H9 (cell line): ENCODE data around the gene ZNF747. TPM values are rescaled to one million over a fixed set of nuclear protein-coding genes. Genes with fewer than 3 reads are reported as not detected.

Experiments used
- DNase-seq: peaks from one replicate; pipeline ENCODE4 v3.0.0-alpha.2; 2017
- H2AFZ ChIP-seq: one replicate; pipeline ENCODE4 v1.6.1; 2013; ENCODE audit warnings: mild to moderate bottlenecking, low read length, control low read depth, moderate library complexity
- H2AK5ac ChIP-seq: 2 replicates; pipeline ENCODE4 v1.6.1; 2013; ENCODE audit warnings: low read length, control low read depth, mixed read lengths; ENCODE audit not compliant: insufficient read length
- H2BK120ac ChIP-seq: one replicate; pipeline ENCODE4 v1.6.1; 2013; ENCODE audit warnings: low read depth, mild to moderate bottlenecking, low read length, control low read depth, inconsistent platforms; ENCODE audit not compliant: poor library complexity, severe bottlenecking
- H2BK12ac ChIP-seq: 2 replicates; pipeline ENCODE4 v1.6.1; 2013; ENCODE audit warnings: low read length, control low read depth, mixed read lengths, low read depth; ENCODE audit not compliant: insufficient read length
- H2BK15ac ChIP-seq: 2 replicates; pipeline ENCODE4 v1.6.1; 2013; ENCODE audit warnings: low read depth, low read length, control low read depth
- H2BK20ac ChIP-seq: one replicate; pipeline ENCODE4 v1.6.1; 2013; ENCODE audit warnings: low read depth, mild to moderate bottlenecking, low read length, control low read depth, inconsistent platforms; ENCODE audit not compliant: poor library complexity, severe bottlenecking
- H2BK5ac ChIP-seq: 2 replicates; pipeline ENCODE4 v1.6.1; 2013; ENCODE audit warnings: low read length, control low read depth, mixed read lengths; ENCODE audit not compliant: insufficient read length
- H3K14ac ChIP-seq: 2 replicates; pipeline ENCODE4 v1.6.1; 2013; ENCODE audit warnings: low read length, control low read depth; ENCODE audit not compliant: insufficient read depth
- H3K18ac ChIP-seq: 2 replicates; pipeline ENCODE4 v1.6.1; 2013; ENCODE audit warnings: low read depth, mild to moderate bottlenecking, mixed read lengths, low read length, control low read depth; ENCODE audit not compliant: insufficient read length
- H3K23ac ChIP-seq: 2 replicates; pipeline ENCODE4 v1.6.1; 2013; ENCODE audit warnings: low read length, control low read depth, mixed read lengths, low read depth; ENCODE audit not compliant: insufficient read length
- H3K23me2 ChIP-seq: 2 replicates; pipeline ENCODE4 v1.6.1; 2013; ENCODE audit warnings: low read depth, mild to moderate bottlenecking, mixed read lengths, low read length, control low read depth; ENCODE audit not compliant: insufficient read length, poor library complexity, severe bottlenecking
- H3K27ac ChIP-seq: 2 replicates; pipeline ENCODE4 v1.5.1; 2013; ENCODE audit warnings: low read length, control low read depth, mixed read lengths, low read depth; ENCODE audit not compliant: insufficient read length
- H3K27me3 ChIP-seq: 2 replicates; pipeline ENCODE4 v1.6.1; 2013; ENCODE audit warnings: low read length, control low read depth, inconsistent platforms; ENCODE audit not compliant: insufficient read depth
- H3K4ac ChIP-seq: 2 replicates; pipeline ENCODE4 v1.6.1; 2013; ENCODE audit warnings: low read depth, mild to moderate bottlenecking, control low read depth, inconsistent platforms, low read length, moderate library complexity
- H3K4me1 ChIP-seq: 2 replicates; pipeline ENCODE4 v1.6.1; 2013; ENCODE audit warnings: low read length, control low read depth, inconsistent platforms; ENCODE audit not compliant: insufficient read depth
- H3K4me2 ChIP-seq: 2 replicates; pipeline ENCODE4 v1.6.1; 2013; ENCODE audit warnings: low read length, control low read depth, mixed read lengths; ENCODE audit not compliant: insufficient read length, insufficient read depth
- H3K56ac ChIP-seq: 2 replicates; pipeline ENCODE4 v1.6.1; 2013; ENCODE audit warnings: low read depth, mild to moderate bottlenecking, mixed read lengths, low read length, control low read depth; ENCODE audit not compliant: insufficient read length
- H3K79me1 ChIP-seq: 2 replicates; pipeline ENCODE4 v1.6.1; 2013; ENCODE audit warnings: low read depth, mild to moderate bottlenecking, moderate library complexity, low read length, control low read depth, inconsistent platforms; ENCODE audit not compliant: insufficient read depth, poor library complexity, severe bottlenecking
- H3K79me2 ChIP-seq: 2 replicates; pipeline ENCODE4 v1.6.1; 2013; ENCODE audit warnings: low read length, control low read depth, inconsistent platforms; ENCODE audit not compliant: insufficient read depth
- H3K9ac ChIP-seq: 2 replicates; pipeline ENCODE4 v1.6.1; 2013; ENCODE audit warnings: low read length, control low read depth, mixed read lengths; ENCODE audit not compliant: insufficient read length; ENCODE audit errors: extremely low read depth
- H3K9me3 ChIP-seq: one replicate; pipeline ENCODE4 v1.6.1; 2013; ENCODE audit warnings: low read depth, low read length, inconsistent platforms; ENCODE audit not compliant: control insufficient read depth
- H3T11ph ChIP-seq: one replicate; pipeline ENCODE4 v1.6.1; 2013; ENCODE audit warnings: mild to moderate bottlenecking, low read length, control low read depth, inconsistent platforms
- H4K20me1 ChIP-seq: one replicate; pipeline ENCODE4 v1.6.1; 2013; ENCODE audit not compliant: control insufficient read depth, insufficient read length, insufficient read depth
- H4K5ac ChIP-seq: 2 replicates; pipeline ENCODE4 v1.6.1; 2013; ENCODE audit warnings: low read depth, mild to moderate bottlenecking, mixed read lengths, low read length, control low read depth; ENCODE audit not compliant: insufficient read length
- H4K8ac ChIP-seq: replicated peaks from 2 replicates; pipeline ENCODE4 v1.6.1; 2013; ENCODE audit warnings: low read length, control low read depth, mixed read lengths, low read depth; ENCODE audit not compliant: insufficient read length
- H4K91ac ChIP-seq: 2 replicates; pipeline ENCODE4 v1.6.1; 2013; ENCODE audit warnings: low read depth, mild to moderate bottlenecking, moderate library complexity, mixed read lengths, low read length, control low read depth; ENCODE audit not compliant: insufficient read length
- H3K27ac Mint-ChIP-seq, 3 experiments: 2 replicates in 2 of 3; 3 replicates in 1 of 3; pipeline ENCODE4 v1.8.0; 2020 to 2021; ENCODE audit warnings: mixed read lengths in 3 of 3, mild to moderate bottlenecking in 1 of 3, moderate library complexity in 1 of 3
- H3K27me3 Mint-ChIP-seq: 2 replicates; pipeline ENCODE4 v1.8.0; 2021; ENCODE audit warnings: low read depth, mild to moderate bottlenecking, moderate library complexity, mixed read lengths
- H3K36me3 Mint-ChIP-seq, 3 experiments: 2 replicates in 2 of 3; 3 replicates in 1 of 3; pipeline ENCODE4 v1.8.0; 2020 to 2021; ENCODE audit warnings: low read depth in 3 of 3, mixed read lengths in 3 of 3; ENCODE audit not compliant: insufficient read depth in 1 of 3
- H3K4me1 Mint-ChIP-seq, 2 experiments: 2 replicates each; pipeline ENCODE4 v1.8.0; 2020; ENCODE audit warnings: mixed read lengths in 2 of 2
- H3K4me3 Mint-ChIP-seq, 2 experiments: 2 replicates in 1 of 2; 3 replicates in 1 of 2; pipeline ENCODE4 v1.8.0; 2020 to 2021; ENCODE audit warnings: mild to moderate bottlenecking in 2 of 2, mixed read lengths in 2 of 2, moderate library complexity in 1 of 2
- H3K9me3 Mint-ChIP-seq, 2 experiments: 2 replicates in 1 of 2; 3 replicates in 1 of 2; pipeline ENCODE4 v1.8.0; 2020; ENCODE audit warnings: mild to moderate bottlenecking in 2 of 2, mixed read lengths in 2 of 2, moderate library complexity in 1 of 2
- WGBS: extraction: QIAGEN DNeasy Blood & Tissue Kit; methylation state at CpG from one replicate; pipeline ENCODE4 v1.1.7; 2013; ENCODE audit warnings: missing lambda C conversion rate, low lambda C conversion rate, mixed read lengths; ENCODE audit not compliant: insufficient read length; ENCODE audit errors: extremely low coverage; 5-methylcytosine and 5-hydroxymethylcytosine counted together
- total RNA-seq: library from RNA; stranded (reverse); gene quantifications from 2 replicates; pipeline ENCODE4 v1.2.1, GENCODE V29; 2021
- TF ChIP-seq, protein P1 (sequence below): fragments of 200-600 bp; sonication (generic); conservative IDR thresholded peaks from 3 replicates; pipeline ENCODE4 v1.8.0; 2021; ENCODE audit warnings: antibody characterized with exemption, mild to moderate bottlenecking

ZNF747 gene
- total RNA-seq, 1 experiment from 2014 or later = 18.4 TPM

DNA sequence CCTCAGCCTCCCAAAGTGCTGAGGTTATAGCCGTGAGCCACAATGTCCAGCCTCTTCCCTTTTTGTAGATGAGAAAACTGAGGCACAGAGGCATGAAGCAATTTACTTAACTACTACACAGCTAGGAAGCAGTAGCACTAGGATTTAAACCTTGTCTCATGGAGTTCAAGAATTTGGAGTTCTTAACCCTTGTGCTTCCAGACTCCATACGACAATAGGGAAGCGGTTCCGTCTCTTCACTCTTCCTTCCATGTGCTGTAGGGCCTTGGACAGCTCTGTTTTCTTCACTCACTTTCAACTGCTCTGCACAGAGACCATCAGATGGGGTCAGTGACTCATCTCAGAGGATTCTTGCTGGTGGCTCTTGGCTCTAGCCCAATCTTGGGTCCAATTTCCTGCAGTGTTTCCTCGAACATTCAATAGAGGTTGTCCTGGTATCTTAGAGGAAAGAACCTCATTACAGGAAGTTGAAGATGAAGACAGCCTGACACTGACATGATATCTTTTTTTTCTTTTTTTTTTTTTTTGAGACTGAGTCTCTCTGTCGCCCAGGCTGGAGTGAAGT lies 42.8 kb downstream of the ZNF747 start:
- Histone ChIP-seq H3K9me3 (no peaks in the 10 kb centered on the region), H4K8ac (no peak overlapping the region), H2BK5ac (no peak overlapping the region), H2BK120ac (no peak overlapping the region), H2AFZ (no peak overlapping the region), H3K27ac (no peak overlapping the region), H4K20me1 (no peaks in the 10 kb centered on the region), H3K23me2 (no peaks in the 10 kb centered on the region), H4K5ac (no peak overlapping the region), H3K18ac (no peak overlapping the region), H3K23ac (no peak overlapping the region), H3T11ph (no peak overlapping the region), H3K4me1 (no peaks in the 10 kb centered on the region; the same call in 1 of the 2 replicates), H3K79me1 (no peaks in the 10 kb centered on the region), H2BK15ac (no peak overlapping the region), H2BK12ac (no peak overlapping the region), H3K4ac (no peak overlapping the region), H3K56ac (no peak overlapping the region), H2AK5ac (no peak overlapping the region), H4K91ac (no peak overlapping the region), H3K9ac (no peak overlapping the region), H2BK20ac (no peak overlapping the region), H3K27me3 (no peaks in the 10 kb centered on the region), H3K14ac (no peak overlapping the region), H3K4me2 (no peak overlapping the region), H3K79me2 (no peaks in the 10 kb centered on the region)
- no peak for DNase-seq
- Mint-ChIP-seq H3K36me3 (no peaks in the 10 kb centered on the region), H3K4me1 (peaks cover 14 to 24% of the 10 kb centered on the region in 2 experiments), H3K27ac (no peak overlapping the region), H3K4me3 (no peak overlapping the region), H3K27me3 (peaks cover 17% of the 10 kb centered on the region), H3K9me3 (no peaks in the 10 kb centered on the region; a peak in 3 of 5 replicates)
- WGBS = no CpG with 5 or more reads among the region's 6 CpGs
- TF ChIP-seq, protein P1, sequence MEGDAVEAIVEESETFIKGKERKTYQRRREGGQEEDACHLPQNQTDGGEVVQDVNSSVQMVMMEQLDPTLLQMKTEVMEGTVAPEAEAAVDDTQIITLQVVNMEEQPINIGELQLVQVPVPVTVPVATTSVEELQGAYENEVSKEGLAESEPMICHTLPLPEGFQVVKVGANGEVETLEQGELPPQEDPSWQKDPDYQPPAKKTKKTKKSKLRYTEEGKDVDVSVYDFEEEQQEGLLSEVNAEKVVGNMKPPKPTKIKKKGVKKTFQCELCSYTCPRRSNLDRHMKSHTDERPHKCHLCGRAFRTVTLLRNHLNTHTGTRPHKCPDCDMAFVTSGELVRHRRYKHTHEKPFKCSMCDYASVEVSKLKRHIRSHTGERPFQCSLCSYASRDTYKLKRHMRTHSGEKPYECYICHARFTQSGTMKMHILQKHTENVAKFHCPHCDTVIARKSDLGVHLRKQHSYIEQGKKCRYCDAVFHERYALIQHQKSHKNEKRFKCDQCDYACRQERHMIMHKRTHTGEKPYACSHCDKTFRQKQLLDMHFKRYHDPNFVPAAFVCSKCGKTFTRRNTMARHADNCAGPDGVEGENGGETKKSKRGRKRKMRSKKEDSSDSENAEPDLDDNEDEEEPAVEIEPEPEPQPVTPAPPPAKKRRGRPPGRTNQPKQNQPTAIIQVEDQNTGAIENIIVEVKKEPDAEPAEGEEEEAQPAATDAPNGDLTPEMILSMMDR = no peak
